HepG2 (cell line): ENCODE measurements around the gene CPN1. TPM values are rescaled to one million over a fixed set of nuclear protein-coding genes. Genes with fewer than 3 reads are reported as not detected.

Experiments used
- DPF2 ChIP-seq: sonication (generic); formaldehyde crosslinking; IDR thresholded peaks from 2 replicates; pipeline ENCODE4 v1.4.0; 2020; ENCODE audit warnings: mild to moderate bottlenecking, low read depth, missing genetic modification reagents, borderline replicate concordance
- KMT2A ChIP-seq: sonication (generic); formaldehyde crosslinking; IDR thresholded peaks from 2 replicates; pipeline ENCODE4 v1.4.0; 2020; ENCODE audit warnings: missing genetic modification reagents
- POLR2A ChIP-seq, 2 experiments: IDR thresholded peaks; 2 replicates each; pipeline ENCODE4 v1.6.1; 2011; ENCODE audit warnings: low read depth in 2 of 2, low read length in 2 of 2, mild to moderate bottlenecking in 1 of 2, moderate library complexity in 1 of 2; ENCODE audit not compliant: insufficient read depth in 1 of 2
- ZBTB39 ChIP-seq: sonication (generic); formaldehyde crosslinking; IDR thresholded peaks from 2 replicates; pipeline ENCODE4 v1.5.0; 2020; ENCODE audit warnings: missing genetic modification reagents
- ZNF709 ChIP-seq: sonication (generic); formaldehyde crosslinking; IDR thresholded peaks from 2 replicates; pipeline ENCODE4 v1.5.0; 2020; ENCODE audit warnings: mild to moderate bottlenecking, missing genetic modification reagents
- ZNF710 ChIP-seq: sonication (generic); formaldehyde crosslinking; IDR thresholded peaks from 2 replicates; pipeline ENCODE4 v1.5.0; 2020; ENCODE audit warnings: mild to moderate bottlenecking, missing genetic modification reagents, borderline replicate concordance
- polyA plus RNA-seq, 8 experiments: library from polyadenylated mRNA; depleted of rRNA in 3 of 8; stranded (reverse) in 7 of 8; unstranded in 1 of 8; fragments of >200 nt; fragmentation: Illumina TruSeq in 4 of 8; extraction: Trizol in 4 of 8; gene quantifications; 2 replicates each; pipeline versions ENCODE4 v1.2.1 to v1.2.3, GENCODE V29; 2011 to 2016; ENCODE audit warnings: low read depth in 4 of 8, missing spikeins in 1 of 8, mixed read lengths in 1 of 8; ENCODE audit not compliant: insufficient read depth in 1 of 8
- total RNA-seq, 5 experiments: library from RNA; depleted of rRNA; stranded (reverse); fragments of >200 nt; fragmentation: Illumina TruSeq; extraction: Trizol; gene quantifications; 2 replicates each; pipeline ENCODE4 v1.2.3, GENCODE V29; 2016; ENCODE audit warnings: low read depth in 1 of 5
- TF ChIP-seq, protein P1 (sequence below): sonication (generic); formaldehyde crosslinking; IDR thresholded peaks from 2 replicates; pipeline ENCODE4 v1.4.0; 2020; ENCODE audit warnings: missing genetic modification reagents, borderline replicate concordance
- TF ChIP-seq, protein P2 (sequence below): sonication (generic); formaldehyde crosslinking; IDR thresholded peaks from 2 replicates; pipeline ENCODE4 v1.9.0; 2021; ENCODE audit warnings: missing genetic modification reagents, mild to moderate bottlenecking, borderline replicate concordance

Gene CPN1
- total and polyA plus RNA-seq, 2 of the 13 experiments (the other 11 are each of a cell fraction or from before 2014, with no cell fraction given), result 17.3 to 35.1 TPM

DNA sequence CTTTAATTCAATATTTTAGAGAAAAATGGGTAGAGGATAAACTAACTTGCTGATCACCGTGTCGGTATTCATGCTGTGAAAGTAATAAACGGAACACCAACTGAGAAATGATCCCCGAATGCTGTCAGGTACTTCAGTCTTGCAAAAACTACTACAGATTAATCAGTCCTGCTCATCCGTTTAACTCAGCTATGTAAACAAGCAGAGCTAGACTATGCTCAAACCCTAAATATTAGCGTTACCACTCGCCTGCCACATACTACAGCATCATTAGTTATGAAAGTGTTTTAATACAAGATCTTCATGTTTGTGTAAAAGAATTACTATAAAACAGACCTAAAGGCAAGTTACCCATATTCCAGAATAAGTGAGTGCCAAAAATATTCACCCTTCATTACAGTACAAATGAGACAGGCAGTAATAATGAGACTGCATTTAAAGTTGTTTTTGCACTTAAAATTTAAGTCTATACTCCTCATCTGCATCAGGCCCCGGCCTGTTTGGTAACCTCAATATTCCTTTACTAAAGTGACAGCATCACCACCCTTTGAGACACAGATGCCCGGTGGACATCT lies 72.9 kb downstream of the CPN1 start (continued):
- TF ChIP-seq, protein P1, sequence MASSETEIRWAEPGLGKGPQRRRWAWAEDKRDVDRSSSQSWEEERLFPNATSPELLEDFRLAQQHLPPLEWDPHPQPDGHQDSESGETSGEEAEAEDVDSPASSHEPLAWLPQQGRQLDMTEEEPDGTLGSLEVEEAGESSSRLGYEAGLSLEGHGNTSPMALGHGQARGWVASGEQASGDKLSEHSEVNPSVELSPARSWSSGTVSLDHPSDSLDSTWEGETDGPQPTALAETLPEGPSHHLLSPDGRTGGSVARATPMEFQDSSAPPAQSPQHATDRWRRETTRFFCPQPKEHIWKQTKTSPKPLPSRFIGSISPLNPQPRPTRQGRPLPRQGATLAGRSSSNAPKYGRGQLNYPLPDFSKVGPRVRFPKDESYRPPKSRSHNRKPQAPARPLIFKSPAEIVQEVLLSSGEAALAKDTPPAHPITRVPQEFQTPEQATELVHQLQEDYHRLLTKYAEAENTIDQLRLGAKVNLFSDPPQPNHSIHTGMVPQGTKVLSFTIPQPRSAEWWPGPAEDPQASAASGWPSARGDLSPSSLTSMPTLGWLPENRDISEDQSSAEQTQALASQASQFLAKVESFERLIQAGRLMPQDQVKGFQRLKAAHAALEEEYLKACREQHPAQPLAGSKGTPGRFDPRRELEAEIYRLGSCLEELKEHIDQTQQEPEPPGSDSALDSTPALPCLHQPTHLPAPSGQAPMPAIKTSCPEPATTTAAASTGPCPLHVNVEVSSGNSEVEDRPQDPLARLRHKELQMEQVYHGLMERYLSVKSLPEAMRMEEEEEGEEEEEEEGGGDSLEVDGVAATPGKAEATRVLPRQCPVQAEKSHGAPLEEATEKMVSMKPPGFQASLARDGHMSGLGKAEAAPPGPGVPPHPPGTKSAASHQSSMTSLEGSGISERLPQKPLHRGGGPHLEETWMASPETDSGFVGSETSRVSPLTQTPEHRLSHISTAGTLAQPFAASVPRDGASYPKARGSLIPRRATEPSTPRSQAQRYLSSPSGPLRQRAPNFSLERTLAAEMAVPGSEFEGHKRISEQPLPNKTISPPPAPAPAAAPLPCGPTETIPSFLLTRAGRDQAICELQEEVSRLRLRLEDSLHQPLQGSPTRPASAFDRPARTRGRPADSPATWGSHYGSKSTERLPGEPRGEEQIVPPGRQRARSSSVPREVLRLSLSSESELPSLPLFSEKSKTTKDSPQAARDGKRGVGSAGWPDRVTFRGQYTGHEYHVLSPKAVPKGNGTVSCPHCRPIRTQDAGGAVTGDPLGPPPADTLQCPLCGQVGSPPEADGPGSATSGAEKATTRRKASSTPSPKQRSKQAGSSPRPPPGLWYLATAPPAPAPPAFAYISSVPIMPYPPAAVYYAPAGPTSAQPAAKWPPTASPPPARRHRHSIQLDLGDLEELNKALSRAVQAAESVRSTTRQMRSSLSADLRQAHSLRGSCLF, result no peak
- TF ChIP-seq ZNF709 (CRISPR knock-in tag) (no peak), DPF2 (CRISPR knock-in tag) (no peak), ZNF710 (CRISPR knock-in tag) (no peak), KMT2A (CRISPR knock-in tag) (peak; percentile 3; the same call in 1 of the 2 replicates), POLR2A (IDR thresholded peaks at IDR 0.05; ENCODE audit: insufficient read depth in 1 of 2, low read depth in 2 of 2, low read length in 2 of 2) (no peak), ZBTB39 (CRISPR knock-in tag) (no peak)
- TF ChIP-seq, protein P2, sequence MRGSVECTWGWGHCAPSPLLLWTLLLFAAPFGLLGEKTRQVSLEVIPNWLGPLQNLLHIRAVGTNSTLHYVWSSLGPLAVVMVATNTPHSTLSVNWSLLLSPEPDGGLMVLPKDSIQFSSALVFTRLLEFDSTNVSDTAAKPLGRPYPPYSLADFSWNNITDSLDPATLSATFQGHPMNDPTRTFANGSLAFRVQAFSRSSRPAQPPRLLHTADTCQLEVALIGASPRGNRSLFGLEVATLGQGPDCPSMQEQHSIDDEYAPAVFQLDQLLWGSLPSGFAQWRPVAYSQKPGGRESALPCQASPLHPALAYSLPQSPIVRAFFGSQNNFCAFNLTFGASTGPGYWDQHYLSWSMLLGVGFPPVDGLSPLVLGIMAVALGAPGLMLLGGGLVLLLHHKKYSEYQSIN (CRISPR knock-in tag), result no peak
